Suprapubic skin (tissue), 4 donors: Measurements from ENCODE around the gene PTPN22.

Experiments
- CTCF ChIP-seq, 2 donors: fragments of 200-600 bp in 1 of 2; fragments of 450-650 bp in 1 of 2; sonication (generic) in 1 of 2; IDR thresholded peaks; one replicate each; pipeline ENCODE4 v1.5.1; 2016 to 2019; ENCODE audit warnings: antibody characterized with exemption in 2 of 2, mild to moderate bottlenecking in 1 of 2, moderate library complexity in 1 of 2
- EP300 ChIP-seq: sonication (generic); formaldehyde crosslinking; IDR thresholded peaks from one replicate; pipeline ENCODE4 v1.6.1; 2017; ENCODE audit warnings: antibody characterized with exemption
- POLR2A ChIP-seq, 2 donors: fragments of 450-650 bp; IDR thresholded peaks; one replicate each; pipeline ENCODE4 v1.6.1; 2017; ENCODE audit warnings: antibody characterized with exemption in 2 of 2, mild to moderate bottlenecking in 2 of 2, moderate library complexity in 2 of 2
- POLR2AphosphoS5 ChIP-seq, 3 donors: sonication (generic); formaldehyde crosslinking; IDR thresholded peaks; one replicate each; pipeline ENCODE4 v1.6.1; 2017; ENCODE audit warnings: antibody characterized with exemption in 3 of 3

GRCh38 chr1:113890816-113891215 is 19.3 kb upstream of the PTPN22 start:
- TF ChIP-seq POLR2AphosphoS5 (IDR thresholded peaks at IDR 0.05): no peak
- TF ChIP-seq CTCF (IDR thresholded peaks at IDR 0.05): no peak
- no peak for TF ChIP-seq EP300
- TF ChIP-seq POLR2A (IDR thresholded peaks at IDR 0.05): no peak
